SK-N-SH (cell line): ENCODE results near the gene DSG2.

Source experiments
- CTCF ChIP-seq: fragments of 200-600 bp; sonication (generic); IDR thresholded peaks from 2 replicates; pipeline ENCODE4 v1.6.1; 2017; ENCODE audit warnings: antibody characterized with exemption, mild to moderate bottlenecking, moderate library complexity
- EZH2phosphoT487 ChIP-seq: fragments of 200-600 bp; sonication (generic); IDR thresholded peaks from 2 replicates; pipeline ENCODE4 v1.6.1; 2017; ENCODE audit warnings: low read depth, mixed run types, mild to moderate bottlenecking, antibody characterized with exemption, moderate library complexity, borderline replicate concordance
- JUND ChIP-seq: IDR thresholded peaks from 2 replicates; pipeline ENCODE4 v1.4.0; 2012
- MXI1 ChIP-seq: IDR thresholded peaks from 2 replicates; pipeline ENCODE4 v1.6.1; 2012; ENCODE audit warnings: mild to moderate bottlenecking, low read depth, low read length, improper control_type of control experiment
- NRF1 ChIP-seq: IDR thresholded peaks from 2 replicates; pipeline ENCODE4 v1.6.1; 2012; ENCODE audit warnings: low read depth, mild to moderate bottlenecking, low read length
- RFX5 ChIP-seq: IDR thresholded peaks from 2 replicates; pipeline ENCODE4 v1.6.1; 2012; ENCODE audit warnings: mild to moderate bottlenecking, improper control_type of control experiment, low read length

GRCh38 chr18:31512203-31512764 lies 14.3 kb downstream of the DSG2 start:
- TF ChIP-seq CTCF (no peak), MXI1 (no peak), JUND (no peak), EZH2phosphoT487 (no peak), NRF1 (no peak), RFX5 (no peak)
